Kidney (tissue), 14 donors: ENCODE data around the gene SIGLEC14. TPM values are rescaled to one million over a fixed set of nuclear protein-coding genes. Genes with fewer than 3 reads are reported as not detected.
"Not testable (repeated sequence)": the region's sequence is repeated elsewhere in the genome, so short reads cannot be mapped to it uniquely, and the experiment has no call there.

Experiments used
- DNase-seq, 5 donors: peaks; one replicate each; pipeline ENCODE4 v3.0.0-alpha.2; 2013 to 2020
- FAIRE-seq: peaks from 2 replicates; lab custom pipeline; 2012; peaks lifted over from hg19 to GRCh38; lab: Jason Lieb, UNC
- H3K27ac ChIP-seq, 2 donors: one replicate each; pipeline ENCODE4 v1.7.0; 2013; ENCODE audit warnings: low read depth in 2 of 2, low read length in 2 of 2, inconsistent platforms in 1 of 2
- H3K27me3 ChIP-seq: one replicate; pipeline ENCODE4 v1.7.1; 2013; ENCODE audit warnings: low read length, inconsistent platforms; ENCODE audit not compliant: control insufficient read depth, insufficient read depth
- H3K36me3 ChIP-seq, 3 donors: one replicate each; pipeline versions ENCODE4 v1.7.0 to v1.7.1; 2013; ENCODE audit warnings: low read length in 3 of 3, control low read depth in 1 of 3, inconsistent platforms in 1 of 3; ENCODE audit not compliant: insufficient read depth in 3 of 3, control insufficient read depth in 2 of 3
- H3K4me1 ChIP-seq, 3 donors: one replicate each; pipeline versions ENCODE4 v1.7.0 to v1.7.1; 2013; ENCODE audit warnings: low read length in 3 of 3, inconsistent platforms in 1 of 3, low read depth in 1 of 3; ENCODE audit not compliant: control insufficient read depth in 2 of 3, insufficient read depth in 2 of 3
- H3K4me3 ChIP-seq, 3 donors: one replicate each; pipeline versions ENCODE4 v1.7.0 to v1.8.1; 2013; ENCODE audit warnings: low read length in 3 of 3, control low read depth in 1 of 3, inconsistent platforms in 1 of 3
- H3K9ac ChIP-seq, 3 donors: one replicate each; pipeline versions ENCODE4 v1.7.0 to v1.7.1; 2013; ENCODE audit warnings: low read length in 3 of 3, control low read depth in 1 of 3, inconsistent platforms in 1 of 3
- H3K9me3 ChIP-seq, 3 donors: one replicate each; pipeline versions ENCODE4 v1.7.0 to v1.7.1; 2013; ENCODE audit warnings: low read length in 3 of 3, control low read depth in 1 of 3, inconsistent platforms in 1 of 3; ENCODE audit not compliant: control insufficient read depth in 2 of 3, insufficient read depth in 1 of 3
- CTCF ChIP-seq: IDR thresholded peaks from 3 replicates; pipeline ENCODE4 v1.5.1; 2012; ENCODE audit warnings: mild to moderate bottlenecking, moderate library complexity, borderline replicate concordance; ENCODE audit not compliant: insufficient read depth; ENCODE audit errors: extremely low read depth
- intact Hi-C: fragments of 100-400 bp; cut with DNase I; formaldehyde crosslinking; loops from one replicate; pipeline ENCODE4 v1.11.1; 2022
- polyA plus RNA-seq: library from polyadenylated mRNA; stranded (reverse); fragments of 350-450 nt; fragmentation: Illumina TruSeq; extraction: RNeasy Lipid Tissue Mini Kit (QIAGEN cat#74804); gene quantifications from one replicate; pipeline ENCODE4 v1.2.3, GENCODE V29; 2014; ENCODE audit warnings: low read depth, low replicate concordance; ENCODE audit not compliant: insufficient read depth
- total RNA-seq: library from RNA; stranded (reverse); fragmentation: NEBNext Ultra II Directional; extraction: Animal tissue kit (Norgen Biotek cat#: 25700); gene quantifications from one replicate; pipeline ENCODE4 v1.2.1, GENCODE V29; 2021
- donor health status: control.
- donor health status: control.
- donor health status: control.
- donor health status: control.
- donor health status: control.
- donor health status: DM: yes; HTN: yes; CAD: no.
- donor health status: Normal renal cell carcinoma (clear cell type).

SIGLEC14 gene
- total and polyA plus RNA-seq, 2 donors from 2014 or later, result 0.26 to 11.5 TPM

GRCh38 chr19:51676566-51677083 lies 30.0 kb upstream of the SIGLEC14 start:
- DNase-seq (no peak), FAIRE-seq (no peak)
- H3K9me3 ChIP-seq, result no peaks in the 10 kb centered on the region
- no peak for TF ChIP-seq CTCF
- no peak overlapping the region for H3K4me3 ChIP-seq
- no peaks in the 10 kb centered on the region for H3K4me1 ChIP-seq
- no peaks in the 10 kb centered on the region for H3K36me3 ChIP-seq
- H3K27me3 ChIP-seq, result no peaks in the 10 kb centered on the region
- intact Hi-C loops, result no loop called here
- no peak overlapping the region for H3K9ac ChIP-seq
- no peak overlapping the region for H3K27ac ChIP-seq

- H3K27ac ChIP-seq, H3K9ac ChIP-seq, H3K4me3 ChIP-seq, FAIRE-seq, H3K36me3 ChIP-seq, H3K9me3 ChIP-seq, DNase-seq, H3K27me3 ChIP-seq, H3K4me1 ChIP-seq, intact Hi-C loops: not testable (repeated sequence)
Observed at GRCh38 chr19:51675911-51676565, 29.4 kb upstream of the SIGLEC14 start.

GRCh38 chr19:51668216-51668615 lies 21.6 kb upstream of the SIGLEC14 start:
- Histone ChIP-seq H3K9ac (no peak overlapping the region), H3K36me3 (no peaks in the 10 kb centered on the region), H3K27me3 (no peaks in the 10 kb centered on the region), H3K4me1 (no peaks in the 10 kb centered on the region), H3K4me3 (no peak overlapping the region), H3K9me3 (no peaks in the 10 kb centered on the region), H3K27ac (no peak overlapping the region)
- intact Hi-C loops, result no loop called here
- TF ChIP-seq CTCF, result no peak
- no peak for FAIRE-seq
- DNase-seq, result no peak

GRCh38 chr19:51664997-51665396 lies 18.4 kb upstream of the SIGLEC14 start:
- Histone ChIP-seq H3K27me3 (no peaks in the 10 kb centered on the region), H3K9me3 (no peaks in the 10 kb centered on the region), H3K9ac (no peak overlapping the region), H3K4me1 (no peaks in the 10 kb centered on the region), H3K27ac (no peak overlapping the region), H3K4me3 (no peak overlapping the region), H3K36me3 (no peaks in the 10 kb centered on the region)
- TF ChIP-seq CTCF, result no peak
- no peak for FAIRE-seq
- intact Hi-C loops, result no loop called here
- no peak for DNase-seq
